Spleen (tissue), 7 donors: ENCODE data around the gene MCM5.

ENCODE experiments used
- POLR2A ChIP-seq, 3 donors: fragments of 450-650 bp; IDR thresholded peaks; one replicate each; pipeline ENCODE4 v1.5.1; 2017; ENCODE audit warnings: antibody characterized with exemption in 3 of 3, mild to moderate bottlenecking in 1 of 3
- POLR2AphosphoS5 ChIP-seq, 3 donors: sonication (generic); formaldehyde crosslinking; IDR thresholded peaks; one replicate each; pipeline ENCODE4 v1.5.1; 2017; ENCODE audit warnings: antibody characterized with exemption in 3 of 3
- TF ChIP-seq, protein P1 (sequence below), 11 experiments: fragments of 200-600 bp in 7 of 11; fragments of 450-650 bp in 4 of 11; sonication (generic) in 4 of 11; IDR thresholded peaks in 8 of 11; conservative IDR thresholded peaks in 3 of 11; 1 replicate in 7 of 11; 2 replicates in 4 of 11; pipeline versions ENCODE4 v1.4.0 to v1.8.0; 2016 to 2021; ENCODE audit warnings: antibody characterized with exemption in 11 of 11, inconsistent platforms in 4 of 11, mild to moderate bottlenecking in 1 of 11
- donor health status: DM: no; HTN: no; CAD: no; lungs with moderate emphysema.
- donor health status: DM: no; HTN: no; CAD: no.
- donor health status: DM: no; HTN: no; CAD: no.

DNA sequence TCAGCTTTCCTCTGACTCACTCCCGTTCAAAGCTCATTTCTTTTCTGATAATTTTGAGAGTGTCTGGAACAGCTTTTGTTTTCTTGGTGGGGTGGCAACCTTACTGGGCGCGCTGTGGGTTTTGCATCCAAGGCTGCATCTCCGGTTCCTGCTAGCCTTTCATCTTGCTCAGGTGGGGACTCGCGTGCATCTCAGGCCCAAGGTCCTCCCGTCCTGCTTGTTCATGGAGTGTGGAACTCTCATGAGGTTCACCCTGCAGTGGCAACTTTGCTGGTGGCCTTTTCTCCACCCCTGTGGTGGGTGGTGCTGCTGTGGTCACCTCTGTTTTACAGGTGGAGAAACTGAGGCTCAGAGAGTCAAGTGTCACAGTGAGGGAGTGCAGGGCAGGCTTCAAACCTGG lies 25.6 kb downstream of the MCM5 start:
- TF ChIP-seq, protein P1, sequence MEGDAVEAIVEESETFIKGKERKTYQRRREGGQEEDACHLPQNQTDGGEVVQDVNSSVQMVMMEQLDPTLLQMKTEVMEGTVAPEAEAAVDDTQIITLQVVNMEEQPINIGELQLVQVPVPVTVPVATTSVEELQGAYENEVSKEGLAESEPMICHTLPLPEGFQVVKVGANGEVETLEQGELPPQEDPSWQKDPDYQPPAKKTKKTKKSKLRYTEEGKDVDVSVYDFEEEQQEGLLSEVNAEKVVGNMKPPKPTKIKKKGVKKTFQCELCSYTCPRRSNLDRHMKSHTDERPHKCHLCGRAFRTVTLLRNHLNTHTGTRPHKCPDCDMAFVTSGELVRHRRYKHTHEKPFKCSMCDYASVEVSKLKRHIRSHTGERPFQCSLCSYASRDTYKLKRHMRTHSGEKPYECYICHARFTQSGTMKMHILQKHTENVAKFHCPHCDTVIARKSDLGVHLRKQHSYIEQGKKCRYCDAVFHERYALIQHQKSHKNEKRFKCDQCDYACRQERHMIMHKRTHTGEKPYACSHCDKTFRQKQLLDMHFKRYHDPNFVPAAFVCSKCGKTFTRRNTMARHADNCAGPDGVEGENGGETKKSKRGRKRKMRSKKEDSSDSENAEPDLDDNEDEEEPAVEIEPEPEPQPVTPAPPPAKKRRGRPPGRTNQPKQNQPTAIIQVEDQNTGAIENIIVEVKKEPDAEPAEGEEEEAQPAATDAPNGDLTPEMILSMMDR (IDR thresholded peaks at IDR 0.05 in 8 of 11, conservative IDR thresholded peaks at IDR 0.05 in 3 of 11) = no peak
- no peak for TF ChIP-seq POLR2A (IDR thresholded peaks at IDR 0.05)
- no peak for TF ChIP-seq POLR2AphosphoS5 (IDR thresholded peaks at IDR 0.05)
